HG03342 (cell line): Measurements from ENCODE around the gene C11orf42.

Source experiments
- ATAC-seq: cut with Tn5 transposase; IDR thresholded peaks from one replicate; pipeline ENCODE4 v1.9.1; 2021; ENCODE audit warnings: mild to moderate bottlenecking, moderate library complexity; ENCODE audit not compliant: unreplicated experiment

C11orf42 gene, protein sequence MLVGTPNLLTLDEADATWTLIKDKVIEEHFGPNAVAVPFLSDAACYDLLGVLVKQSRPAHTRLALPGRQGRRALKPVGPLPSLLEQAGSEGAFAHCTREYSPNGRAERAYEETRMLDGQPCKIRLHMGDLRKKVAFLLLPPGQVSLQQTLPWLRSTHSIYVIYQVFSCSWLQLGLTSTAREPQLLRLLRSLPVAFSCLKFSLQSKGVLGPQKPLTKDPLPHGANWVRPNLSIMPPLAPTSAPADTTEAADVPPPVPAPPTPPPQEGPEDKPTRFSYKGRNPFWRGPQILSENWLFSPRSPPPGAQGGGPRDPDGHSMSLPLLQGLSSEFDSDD

DNA sequence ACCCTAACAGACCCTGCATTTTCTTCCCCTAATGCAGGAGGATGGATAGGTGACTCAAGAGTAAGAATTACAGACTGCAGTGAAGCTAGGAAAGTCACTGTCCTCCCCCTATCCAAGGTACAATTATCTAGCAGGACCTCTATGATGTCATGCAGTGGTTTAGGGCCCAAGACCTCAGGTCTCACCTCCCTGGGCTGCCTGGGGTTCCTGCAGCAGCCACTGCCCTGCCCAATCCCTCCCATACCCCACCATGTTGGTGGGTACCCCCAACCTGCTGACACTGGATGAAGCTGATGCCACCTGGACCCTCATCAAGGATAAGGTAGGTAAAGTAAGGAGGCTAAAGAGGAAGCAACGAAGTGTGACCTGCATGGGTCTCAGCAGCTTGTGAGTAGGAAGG, at the start of gene C11orf42:
TSS of gene C11orf42 (plus strand) at position 192 of the 400 bp plus-strand sequence. CDS start at position 251, 59 bp downstream.
- no peak for ATAC-seq

DNA sequence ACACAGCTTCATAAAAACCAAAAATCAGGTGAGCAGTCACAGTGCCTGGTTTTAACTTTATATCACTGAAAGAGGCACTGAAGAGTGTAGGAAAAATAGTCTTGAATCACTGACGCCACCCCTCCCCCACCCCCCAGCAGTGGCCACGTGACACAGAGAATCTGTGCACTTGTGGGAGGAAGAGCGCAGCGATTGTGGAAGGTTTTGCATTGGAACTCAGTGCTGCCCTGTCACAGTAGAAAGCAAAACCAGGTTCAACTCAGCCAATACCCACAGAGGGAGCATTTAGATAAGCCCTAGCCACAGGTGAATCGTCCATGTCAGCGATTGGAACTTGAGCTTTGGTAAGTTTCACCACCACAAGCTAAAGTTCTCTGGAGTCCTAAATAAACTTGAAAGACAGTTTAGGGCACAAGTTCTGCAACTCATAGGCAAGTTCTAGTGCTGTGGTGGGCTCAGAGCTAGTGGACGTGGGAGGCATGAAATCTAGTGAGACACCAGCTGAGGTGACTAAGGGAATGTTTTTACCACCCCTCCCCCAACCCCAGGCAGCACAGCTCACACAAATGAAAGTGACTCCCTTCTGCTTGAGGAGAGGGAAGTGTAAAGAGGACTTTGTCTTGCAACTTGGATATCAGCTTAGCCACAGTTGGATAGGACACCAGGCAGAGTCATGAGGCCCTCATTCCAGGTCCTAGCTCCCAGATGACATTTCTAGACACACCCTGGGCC, 48.6 kb upstream of the C11orf42 start:
- ATAC-seq: no peak

DNA sequence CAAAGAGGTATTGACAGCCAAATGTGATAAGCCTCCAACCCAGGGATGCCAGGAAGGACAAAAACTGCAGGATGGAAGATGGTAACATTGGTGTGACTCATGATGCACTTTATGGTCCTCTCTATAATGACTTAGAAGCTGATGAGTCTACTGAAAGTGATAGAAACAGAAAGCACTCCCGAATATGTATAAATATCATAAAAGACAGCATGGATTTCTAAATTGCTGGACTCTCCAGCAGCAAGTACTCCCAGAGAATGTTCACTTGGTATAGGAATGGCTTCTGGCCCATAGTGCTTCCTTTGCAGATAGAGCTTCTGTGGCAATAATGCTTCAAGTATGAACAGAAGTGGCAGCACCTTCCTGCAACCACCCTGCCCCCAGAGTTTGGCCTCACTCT, 35.1 kb upstream of the C11orf42 start, which contains the start of gene OR52B2:
TSS of gene OR52B2 (minus strand) at position 101 of the 400 bp plus-strand sequence. CDS start at position 101, 0 bp downstream.
- ATAC-seq: no peak

DNA sequence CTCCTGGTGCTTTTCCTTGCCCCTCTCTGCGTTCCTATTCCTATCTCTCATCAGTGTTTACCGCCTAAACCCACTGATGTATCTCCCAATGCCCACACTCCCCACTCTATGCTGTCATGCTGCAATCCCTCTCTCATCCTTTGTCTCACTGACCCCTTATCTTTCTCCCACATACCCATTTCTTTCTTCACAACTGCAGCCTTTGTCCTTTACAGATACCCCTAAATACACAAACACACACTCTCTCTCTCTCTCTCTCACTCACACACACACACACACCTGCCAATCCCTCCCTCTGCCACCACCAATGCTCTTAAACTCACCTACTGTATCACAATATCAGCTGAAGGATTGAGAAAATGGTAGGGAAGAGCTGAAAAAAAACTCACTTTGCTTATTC, 29.9 kb upstream of the C11orf42 start:
- no peak for ATAC-seq

DNA sequence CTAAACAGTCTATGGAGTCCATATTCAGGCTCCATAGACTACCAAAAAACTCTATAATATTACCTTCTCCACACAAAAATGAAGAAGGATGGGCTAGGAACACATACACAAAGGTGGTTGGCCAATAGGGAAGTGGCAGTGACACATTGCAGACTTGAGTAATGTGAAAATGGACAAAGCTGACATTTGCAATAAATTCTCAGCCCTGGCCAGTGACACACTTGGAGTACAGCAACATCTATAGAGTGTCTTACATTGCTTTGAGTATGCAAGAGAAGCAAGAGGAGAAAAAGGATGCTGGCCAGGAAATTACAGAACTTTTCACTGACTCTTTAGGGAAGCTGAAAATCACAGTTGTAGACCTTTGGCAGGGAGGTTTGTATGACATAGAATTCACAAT, 13.6 kb upstream of the C11orf42 start:
- ATAC-seq: no peak

DNA sequence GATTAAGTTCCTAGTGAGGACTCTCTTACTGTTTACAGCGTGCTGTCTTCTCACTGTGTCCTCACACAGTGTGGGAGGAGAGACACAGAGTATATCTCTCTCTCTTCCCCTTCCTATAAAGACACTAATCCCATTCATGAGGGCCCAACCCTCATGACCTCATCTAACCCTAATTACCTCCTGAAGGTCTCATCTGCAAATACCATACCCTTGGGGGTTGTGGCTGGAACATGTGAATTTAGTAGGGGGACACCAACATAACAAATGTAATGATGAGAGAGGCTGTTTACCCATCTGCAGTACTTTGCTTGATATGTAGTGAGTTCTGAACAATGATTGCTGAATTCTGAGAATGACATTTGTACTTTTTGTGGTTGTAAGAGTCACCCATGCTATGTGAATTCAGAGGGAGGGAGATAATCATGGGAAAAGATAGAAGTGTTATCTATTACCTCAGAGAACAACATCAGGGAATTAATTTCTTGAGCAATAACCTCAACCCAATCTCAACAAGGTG, 11.2 kb upstream of the C11orf42 start:
- no peak for ATAC-seq

DNA sequence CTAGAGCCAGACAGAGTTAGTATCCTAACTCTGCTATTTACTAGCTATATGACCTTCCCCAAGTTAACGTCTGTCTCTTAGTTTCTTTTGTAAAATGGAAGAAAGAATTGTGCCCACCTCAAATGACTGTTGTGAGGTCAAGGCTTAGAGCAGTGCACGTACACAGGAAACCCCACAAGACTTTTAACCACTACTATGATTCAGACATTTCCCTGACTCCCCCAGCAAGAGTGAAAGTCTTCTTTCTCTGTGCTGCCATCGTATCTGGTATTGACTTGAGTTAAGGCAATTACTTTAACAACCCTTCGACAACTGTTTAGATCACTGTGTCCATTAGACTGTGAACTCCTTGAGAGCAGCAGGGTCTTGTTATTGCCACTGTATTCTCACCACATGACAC, 9.0 kb upstream of the C11orf42 start:
- ATAC-seq: no peak

DNA sequence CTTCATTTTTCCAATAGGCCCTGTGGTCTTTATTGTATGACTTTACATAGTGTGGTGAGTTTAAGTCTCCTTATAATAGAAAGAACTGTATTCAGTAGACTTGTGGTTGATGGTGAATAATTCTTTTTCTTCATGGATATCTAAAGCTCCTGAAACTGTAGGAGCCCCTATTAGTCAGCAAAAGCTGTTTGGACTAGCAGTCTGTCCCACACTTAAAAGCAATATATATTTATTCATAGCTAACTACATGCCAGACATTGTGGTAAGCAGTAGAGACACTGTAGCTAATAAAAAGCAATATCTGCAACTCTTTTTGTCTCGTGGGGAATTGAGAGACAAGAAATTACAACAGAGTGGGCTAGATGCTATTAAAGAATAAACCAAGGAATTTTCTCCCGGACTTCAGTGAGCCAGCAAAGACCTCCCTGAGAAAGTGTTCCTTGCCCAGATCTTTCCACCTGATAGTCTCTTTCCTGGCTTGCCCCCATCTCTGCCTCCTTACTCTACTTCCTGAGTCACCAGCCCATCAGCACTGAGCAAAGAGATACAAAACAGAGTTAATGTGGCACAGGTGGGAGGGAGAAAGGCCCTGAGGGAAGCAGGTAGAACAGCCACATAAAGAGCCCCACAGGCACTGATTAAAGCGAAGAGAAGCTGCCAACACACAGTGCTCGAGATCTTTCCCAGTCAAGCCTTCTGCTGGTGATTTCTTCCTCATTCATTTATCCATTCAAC, 7.7 kb upstream of the C11orf42 start:
- no peak for ATAC-seq

DNA sequence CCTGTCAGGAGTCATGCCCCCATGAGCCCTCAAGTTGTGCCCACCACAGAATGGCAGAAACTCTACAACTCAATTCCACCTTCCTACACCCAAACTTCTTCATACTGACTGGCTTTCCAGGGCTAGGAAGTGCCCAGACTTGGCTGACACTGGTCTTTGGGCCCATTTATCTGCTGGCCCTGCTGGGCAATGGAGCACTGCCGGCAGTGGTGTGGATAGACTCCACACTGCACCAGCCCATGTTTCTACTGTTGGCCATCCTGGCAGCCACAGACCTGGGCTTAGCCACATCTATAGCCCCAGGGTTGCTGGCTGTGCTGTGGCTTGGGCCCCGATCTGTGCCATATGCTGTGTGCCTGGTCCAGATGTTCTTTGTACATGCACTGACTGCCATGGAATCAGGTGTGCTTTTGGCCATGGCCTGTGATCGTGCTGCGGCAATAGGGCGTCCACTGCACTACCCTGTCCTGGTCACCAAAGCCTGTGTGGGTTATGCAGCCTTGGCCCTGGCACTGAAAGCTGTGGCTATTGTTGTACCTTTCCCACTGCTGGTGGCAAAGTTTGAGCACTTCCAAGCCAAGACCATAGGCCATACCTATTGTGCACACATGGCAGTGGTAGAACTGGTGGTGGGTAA, 6.1 kb upstream of the C11orf42 start, which contains the start of gene OR52W1:
TSS of gene OR52W1 (plus strand) at position 51 of the 637 bp plus-strand sequence. CDS start at position 51, 0 bp downstream.
- ATAC-seq: no peak

DNA sequence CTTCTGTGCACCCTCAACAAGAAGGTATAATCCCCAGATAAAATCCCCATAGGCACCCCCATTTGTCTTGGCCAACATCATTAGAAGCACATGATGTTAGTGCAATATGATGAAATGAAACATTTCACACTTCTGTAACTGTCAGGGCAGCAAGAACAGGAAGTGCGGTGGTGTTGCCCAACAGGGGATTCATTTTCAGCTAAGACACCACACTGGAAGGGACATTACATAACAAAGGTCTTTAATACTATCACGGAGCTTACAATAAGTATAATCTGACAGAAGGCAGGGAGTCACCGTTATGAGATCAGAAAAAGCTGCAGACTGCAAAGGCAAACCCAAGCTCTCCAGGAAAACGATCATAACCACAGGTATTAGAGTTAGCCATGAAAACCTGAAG, 4.4 kb upstream of the C11orf42 start:
- no peak for ATAC-seq

DNA sequence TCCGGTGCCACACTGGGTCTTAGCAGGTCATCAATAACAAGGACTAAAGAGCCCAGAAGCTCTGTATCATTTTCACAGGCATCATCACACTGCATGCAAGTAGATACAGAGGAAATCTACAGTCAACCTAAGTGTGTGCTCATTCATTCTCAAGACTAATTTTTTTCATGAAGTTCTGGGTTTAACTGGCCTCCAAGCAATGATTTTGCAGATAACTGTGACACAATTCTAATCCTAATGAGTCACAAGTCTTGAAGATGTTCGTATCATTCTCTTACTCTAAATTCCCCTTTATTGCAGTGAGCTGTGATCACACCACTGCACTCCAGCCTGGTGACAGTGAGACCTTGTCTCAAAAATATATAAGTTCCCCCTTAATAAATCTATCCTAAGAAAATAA, 3.9 kb upstream of the C11orf42 start:
- ATAC-seq: no peak

DNA sequence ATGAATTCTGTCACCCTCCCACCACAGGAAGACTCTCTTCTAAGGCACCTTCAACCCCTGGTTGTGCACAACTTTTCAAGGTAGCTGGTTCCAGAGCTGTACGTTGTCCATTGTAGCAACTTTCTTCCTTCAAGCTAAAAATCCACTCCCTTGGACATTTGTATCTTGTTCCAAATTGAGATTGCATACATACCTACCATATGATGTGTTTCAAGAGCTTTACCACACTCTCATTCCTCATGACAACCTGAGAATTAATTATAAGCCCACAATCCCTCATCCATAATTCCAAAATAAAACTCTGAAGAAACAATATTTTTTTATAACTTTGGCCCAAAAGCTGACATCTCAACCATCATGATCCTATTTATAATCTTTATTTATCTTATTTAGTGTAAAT, 3.3 kb upstream of the C11orf42 start:
- no peak for ATAC-seq

DNA sequence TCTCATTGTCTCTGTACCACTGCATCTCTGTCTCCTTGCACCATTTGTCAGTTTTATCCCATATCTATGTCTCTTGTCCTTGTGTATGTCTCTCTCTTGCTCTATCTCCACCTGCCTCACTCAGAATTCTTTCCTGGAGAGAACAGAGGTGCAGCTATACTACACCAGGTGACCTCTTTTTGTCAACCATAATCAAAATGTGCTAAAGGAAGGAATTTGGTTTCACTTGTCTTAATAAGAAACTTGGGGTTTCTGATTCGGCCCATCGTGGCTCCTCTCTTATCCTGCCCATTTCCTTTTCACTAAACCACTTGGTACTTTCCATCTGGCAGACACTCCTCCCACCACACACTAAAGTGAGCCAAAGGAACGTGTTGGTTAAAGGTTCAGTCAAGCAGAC, 2.0 kb upstream of the C11orf42 start:
- peak; percentile 72 for ATAC-seq

DNA sequence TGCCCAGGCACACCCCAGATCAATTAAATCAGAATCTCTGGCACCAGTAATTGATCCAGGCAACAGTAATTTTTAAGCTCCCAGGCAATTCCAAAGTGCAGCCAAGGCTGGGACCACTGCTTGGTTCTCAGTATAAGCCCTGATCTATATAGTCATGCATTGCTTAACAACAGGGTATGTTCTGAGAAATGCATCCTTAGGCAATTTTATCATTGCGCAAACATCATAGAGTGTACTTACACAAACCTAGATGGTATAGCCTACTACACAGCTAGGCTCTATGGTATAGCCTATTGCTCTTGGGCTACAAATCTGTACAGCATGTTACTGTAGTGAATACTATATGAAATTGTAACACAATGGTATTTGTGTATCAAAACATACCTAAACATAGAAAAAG, 651 bp upstream of the C11orf42 start:
- ATAC-seq: no peak

DNA sequence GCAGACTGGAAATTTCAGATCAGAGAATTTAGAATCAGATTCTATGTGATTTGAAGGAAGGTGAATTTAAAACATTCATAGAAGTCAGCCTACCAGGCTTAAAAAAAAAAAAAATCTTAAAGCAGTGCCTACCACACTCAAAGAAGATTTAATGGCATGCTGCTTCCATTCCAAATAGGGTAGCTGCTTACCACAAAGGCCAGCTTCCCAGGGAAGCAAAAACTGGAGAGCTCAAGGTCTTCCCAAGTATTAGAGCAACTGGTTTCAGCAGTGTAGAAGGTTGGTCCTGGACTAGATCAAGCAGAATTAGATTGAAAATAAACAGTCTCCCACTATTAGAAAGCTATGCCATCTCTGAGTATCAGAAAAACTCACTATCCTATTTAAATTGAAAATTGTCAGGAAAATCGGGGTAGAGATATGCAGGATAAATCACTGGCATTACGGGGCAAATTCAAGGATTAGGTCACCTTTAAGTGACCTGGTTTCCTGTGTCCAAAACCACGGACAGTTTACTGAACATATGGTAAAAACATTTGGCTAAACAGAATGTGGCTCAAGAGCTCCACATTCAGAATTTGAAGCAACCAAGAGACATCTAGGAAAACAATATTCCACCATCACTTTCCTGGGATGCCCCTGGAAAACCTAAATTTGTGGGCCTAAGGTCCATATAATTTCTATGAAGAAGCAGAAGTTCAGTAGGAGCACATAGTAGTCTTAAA, 1.3 kb downstream of the C11orf42 start:
- ATAC-seq: no peak

DNA sequence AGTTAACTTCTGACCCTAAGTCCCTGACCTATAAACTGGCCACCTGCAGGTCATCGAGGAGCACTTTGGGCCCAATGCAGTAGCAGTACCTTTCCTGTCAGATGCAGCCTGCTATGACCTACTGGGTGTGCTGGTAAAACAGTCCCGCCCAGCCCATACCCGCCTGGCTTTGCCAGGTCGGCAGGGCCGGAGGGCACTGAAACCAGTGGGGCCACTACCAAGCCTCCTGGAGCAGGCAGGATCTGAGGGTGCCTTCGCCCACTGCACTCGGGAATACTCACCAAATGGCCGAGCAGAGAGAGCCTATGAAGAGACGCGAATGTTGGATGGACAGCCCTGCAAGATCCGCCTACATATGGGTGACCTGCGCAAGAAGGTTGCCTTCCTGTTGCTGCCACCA, 4.4 kb downstream of the C11orf42 start:
- no peak for ATAC-seq

DNA sequence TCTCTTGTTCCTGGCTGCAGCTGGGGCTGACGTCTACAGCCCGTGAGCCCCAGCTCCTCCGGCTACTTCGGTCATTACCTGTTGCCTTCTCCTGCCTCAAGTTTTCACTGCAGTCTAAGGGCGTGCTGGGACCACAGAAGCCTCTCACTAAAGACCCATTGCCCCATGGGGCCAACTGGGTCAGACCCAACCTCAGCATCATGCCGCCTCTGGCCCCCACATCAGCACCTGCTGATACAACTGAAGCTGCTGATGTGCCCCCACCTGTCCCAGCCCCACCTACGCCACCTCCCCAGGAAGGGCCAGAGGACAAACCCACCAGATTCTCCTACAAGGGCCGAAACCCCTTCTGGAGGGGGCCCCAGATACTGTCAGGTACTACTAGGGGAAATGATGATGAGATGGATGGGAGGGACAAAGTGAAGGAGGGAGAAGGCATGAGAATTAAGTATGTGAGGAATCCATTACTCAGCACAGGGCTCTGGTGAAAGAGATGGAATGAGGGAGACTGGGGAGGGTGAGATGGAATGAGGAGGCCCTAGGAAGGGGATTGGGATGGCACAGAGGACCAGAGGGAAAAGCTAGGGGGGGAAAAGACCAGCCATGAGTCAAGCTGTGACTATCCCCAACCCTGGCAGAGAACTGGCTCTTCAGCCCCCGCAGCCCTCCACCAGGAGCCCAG, 5.1 kb downstream of the C11orf42 start:
- ATAC-seq: no peak

DNA sequence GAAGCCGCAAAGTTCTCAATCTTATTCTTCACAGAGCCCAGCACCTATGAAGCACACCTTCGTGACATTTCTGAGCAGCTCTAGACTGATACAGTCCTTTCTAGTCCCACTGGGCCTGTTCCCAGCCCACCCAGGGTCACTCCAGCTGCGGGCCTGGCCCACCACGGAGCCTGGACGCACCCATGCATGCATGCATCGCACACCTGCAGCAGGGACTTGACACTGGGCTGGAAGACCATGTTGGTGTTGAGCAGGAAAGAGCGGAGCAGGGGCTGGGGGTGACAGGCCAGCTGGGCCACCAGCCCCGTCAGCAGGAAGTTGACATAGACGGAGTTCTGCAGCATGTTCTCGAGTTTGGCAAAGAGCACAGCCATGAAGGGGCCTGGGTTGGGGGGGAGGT, 9.2 kb downstream of the C11orf42 start:
- ATAC-seq: no peak

DNA sequence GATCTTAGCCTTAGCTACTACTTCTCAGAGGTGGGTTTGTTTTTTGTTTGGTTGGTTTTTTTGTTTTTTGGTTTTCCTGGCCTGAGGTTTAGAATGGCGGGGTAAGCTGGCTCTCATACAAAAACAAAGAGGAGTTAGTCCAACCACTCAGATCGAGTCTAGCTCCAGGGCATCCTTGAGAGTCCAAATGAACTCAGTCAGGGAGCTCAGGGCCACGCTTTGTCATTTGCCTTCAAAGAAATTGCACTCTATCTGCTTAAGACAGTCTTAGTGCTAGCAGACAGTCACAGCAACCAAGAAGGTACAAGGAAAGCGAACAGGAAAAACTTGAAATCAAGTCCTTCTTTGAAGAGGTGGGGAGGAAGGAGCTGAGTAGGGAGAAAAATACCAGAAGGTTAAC, 11.1 kb downstream of the C11orf42 start:
- no peak for ATAC-seq

DNA sequence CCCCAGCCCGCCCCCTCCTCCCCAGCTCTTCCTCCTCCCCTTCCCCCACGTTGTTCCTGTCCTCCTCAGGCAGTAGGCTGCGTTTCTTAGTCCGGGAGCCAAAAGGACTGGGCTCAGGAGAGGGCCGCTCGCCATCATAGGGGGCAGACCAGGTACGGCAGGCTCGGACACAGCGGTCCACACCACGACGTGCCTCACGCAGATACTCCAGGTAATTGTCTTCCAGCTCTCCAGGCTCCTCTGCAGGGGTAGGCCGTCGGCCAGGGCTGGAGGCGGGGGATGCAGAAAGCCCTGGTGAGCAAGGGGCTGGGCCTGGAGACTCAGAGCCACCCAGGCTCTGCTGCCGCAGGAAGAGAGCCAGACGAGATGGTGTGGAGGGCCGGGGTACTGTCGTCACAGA, 12.4 kb downstream of the C11orf42 start:
- ATAC-seq: no peak
